Thymus (tissue), 11 donors: ENCODE data around the gene SYNE1. TPM values are rescaled to one million over a fixed set of nuclear protein-coding genes. Genes with fewer than 3 reads are reported as not detected.
"Not testable (repeated sequence)": the region's sequence is repeated elsewhere in the genome, so short reads cannot be mapped to it uniquely, and the experiment has no call there.

Source experiments
- DNase-seq, 9 donors: peaks; one replicate each; pipeline ENCODE4 v3.0.0-alpha.2; 2013; ENCODE audit warnings: low spot score in 9 of 9, low read depth in 6 of 9, missing footprints in 1 of 9
- H3K27ac ChIP-seq, 2 donors: one replicate each; pipeline ENCODE4 v1.5.1; 2013; ENCODE audit warnings: control low read depth in 1 of 2, low read depth in 1 of 2, low read length in 1 of 2, mild to moderate bottlenecking in 1 of 2, moderate library complexity in 1 of 2
- H3K27me3 ChIP-seq, 2 donors: one replicate each; pipeline ENCODE4 v1.5.1; 2013; ENCODE audit warnings: low read length in 1 of 2; ENCODE audit not compliant: control insufficient read depth in 2 of 2, insufficient read depth in 1 of 2
- H3K36me3 ChIP-seq, 2 donors: one replicate each; pipeline ENCODE4 v1.5.1; 2013; ENCODE audit warnings: low read length in 1 of 2, mild to moderate bottlenecking in 1 of 2, moderate library complexity in 1 of 2; ENCODE audit not compliant: control insufficient read depth in 2 of 2, insufficient read depth in 2 of 2
- H3K4me1 ChIP-seq, 2 donors: one replicate each; pipeline ENCODE4 v1.5.1; 2013; ENCODE audit warnings: low read length in 2 of 2; ENCODE audit not compliant: control insufficient read depth in 2 of 2, insufficient read depth in 2 of 2
- H3K4me3 ChIP-seq, 2 donors: one replicate each; pipeline ENCODE4 v1.5.1; 2013; ENCODE audit warnings: low read length in 2 of 2, control low read depth in 1 of 2, mild to moderate bottlenecking in 1 of 2
- H3K9me3 ChIP-seq, 2 donors: one replicate each; pipeline ENCODE4 v1.5.1; 2013; ENCODE audit warnings: low read length in 1 of 2, mild to moderate bottlenecking in 1 of 2; ENCODE audit not compliant: control insufficient read depth in 2 of 2, insufficient read depth in 1 of 2
- WGBS: extraction: QIAGEN DNeasy Blood & Tissue Kit; methylation state at CpG from one replicate; pipeline ENCODE4 v1.1.7; 2013; 5-methylcytosine and 5-hydroxymethylcytosine counted together
- polyA plus RNA-seq: library from polyadenylated mRNA; stranded (reverse); fragments of 200-250 nt; gene quantifications from one replicate; pipeline ENCODE4 v1.2.3, GENCODE V29; 2013
- total RNA-seq: library from RNA; stranded (reverse); fragments of 120-200 nt; gene quantifications from one replicate; pipeline ENCODE4 v1.2.4, GENCODE V29; 2013
- donor health status: healthy.

The SYNE1 gene
- total and polyA plus RNA-seq, 2 donors = 49.6 to 55.1 TPM

- no peaks in the 10 kb centered on the region for H3K4me1 ChIP-seq
- H3K27me3 ChIP-seq = no peaks in the 10 kb centered on the region
- 93% methylated on average over 2 of the region's 2 CpGs for WGBS
- no peak overlapping the region for H3K27ac ChIP-seq
- no peak for DNase-seq
- H3K36me3 ChIP-seq = no peaks in the 10 kb centered on the region
- no peaks in the 10 kb centered on the region for H3K9me3 ChIP-seq
- no peak overlapping the region for H3K4me3 ChIP-seq
Observed at GRCh38 chr6:152087096-152087495, 550.1 kb downstream of the SYNE1 start.

- H3K4me3 ChIP-seq = no peak overlapping the region
- H3K36me3 ChIP-seq = no peaks in the 10 kb centered on the region
- no peak for DNase-seq
- H3K4me1 ChIP-seq = no peaks in the 10 kb centered on the region
- 96% methylated on average over 3 of the region's 3 CpGs for WGBS
- H3K27ac ChIP-seq = no peak overlapping the region
- H3K27me3 ChIP-seq = no peaks in the 10 kb centered on the region
- no peaks in the 10 kb centered on the region for H3K9me3 ChIP-seq
Observed at GRCh38 chr6:152086223-152086873, 550.8 kb downstream of the SYNE1 start.

GRCh38 chr6:152085451-152085921 lies 551.7 kb downstream of the SYNE1 start:
- Histone ChIP-seq H3K4me3 (no peak overlapping the region), H3K27me3 (no peaks in the 10 kb centered on the region), H3K4me1 (no peaks in the 10 kb centered on the region), H3K36me3 (no peaks in the 10 kb centered on the region), H3K27ac (no peak overlapping the region), H3K9me3 (no peaks in the 10 kb centered on the region)
- 94% methylated on average over 4 of the region's 4 CpGs for WGBS
- DNase-seq = no peak

GRCh38 chr6:152078804-152079203 lies 558.4 kb downstream of the SYNE1 start:
- no peak for DNase-seq
- no peaks in the 10 kb centered on the region for H3K4me1 ChIP-seq

GRCh38 chr6:152078001-152078400 lies 559.2 kb downstream of the SYNE1 start:
- WGBS = 84% methylated on average over 4 of the region's 4 CpGs
- Histone ChIP-seq H3K36me3 (no peaks in the 10 kb centered on the region), H3K9me3 (peaks cover 0 to 18% of the 10 kb centered on the region in 2 donors), H3K4me3 (no peak overlapping the region), H3K27ac (no peak overlapping the region), H3K4me1 (no peaks in the 10 kb centered on the region), H3K27me3 (no peaks in the 10 kb centered on the region)
- DNase-seq = no peak

More at GRCh38 chr6:152078804-152079203, 558.4 kb downstream of the SYNE1 start:
- peaks cover 0 to 18% of the 10 kb centered on the region in 2 donors for H3K9me3 ChIP-seq
- H3K4me3 ChIP-seq = no peak overlapping the region
- no peak overlapping the region for H3K27ac ChIP-seq
- H3K36me3 ChIP-seq = no peaks in the 10 kb centered on the region
- H3K27me3 ChIP-seq = no peaks in the 10 kb centered on the region
- WGBS = 95% methylated on average over 7 of the region's 7 CpGs

- H3K27me3 ChIP-seq, H3K4me1 ChIP-seq, H3K4me3 ChIP-seq, H3K36me3 ChIP-seq, DNase-seq, H3K27ac ChIP-seq: not testable (repeated sequence)
- H3K9me3 ChIP-seq = peaks cover 0 to 18% of the 10 kb centered on the region in 2 donors
- WGBS = 81% methylated on average over 3 of the region's 3 CpGs
Observed at GRCh38 chr6:152076242-152076641, 560.9 kb downstream of the SYNE1 start.

GRCh38 chr6:152071843-152072242 lies 565.3 kb downstream of the SYNE1 start:
- no peak for DNase-seq
- Histone ChIP-seq H3K9me3 (peaks cover 0 to under 1% of the 10 kb centered on the region in 2 donors), H3K4me3 (no peak overlapping the region), H3K27ac (no peak overlapping the region), H3K36me3 (no peaks in the 10 kb centered on the region), H3K4me1 (no peaks in the 10 kb centered on the region), H3K27me3 (no peaks in the 10 kb centered on the region)
- 80% methylated on average over 3 of the region's 3 CpGs for WGBS

Other genes with a start within 250 kb of the SYNE1 start
- 3.5 TPM for gene MYCT1, start 60.5 kb upstream of the SYNE1 start, total RNA-seq
- gene MYCT1, start 60.5 kb upstream of the SYNE1 start, polyA plus RNA-seq = 4.1 TPM
- 0.14 TPM for gene VIP, start 113.4 kb upstream of the SYNE1 start, total RNA-seq
- gene VIP, start 113.4 kb upstream of the SYNE1 start, polyA plus RNA-seq = 2.3 TPM